C4-2B (cell line): Measurements from ENCODE around the gene ITGB1BP1.

Experiments used
- CTCF ChIP-seq: fragments of 450-650 bp; conservative IDR thresholded peaks from 2 replicates; pipeline ENCODE4 v1.5.1; 2017; ENCODE audit warnings: mild to moderate bottlenecking
- ZFX ChIP-seq: fragments of 450-650 bp; IDR thresholded peaks from 2 replicates; pipeline ENCODE4 v1.6.1; 2017

- TF ChIP-seq CTCF (no peak), ZFX (no peak)
Measured at GRCh38 chr2:9408641-9409151, 14.6 kb downstream of the ITGB1BP1 start.
